LNCAP (cell line): ENCODE results near the gene APBA2.

Source experiments
- TF ChIP-seq, protein P1 (sequence below): fragments of 450-650 bp; IDR thresholded peaks from 2 replicates; pipeline ENCODE4 v1.5.1; 2017; ENCODE audit warnings: mild to moderate bottlenecking

Gene APBA2

DNA sequence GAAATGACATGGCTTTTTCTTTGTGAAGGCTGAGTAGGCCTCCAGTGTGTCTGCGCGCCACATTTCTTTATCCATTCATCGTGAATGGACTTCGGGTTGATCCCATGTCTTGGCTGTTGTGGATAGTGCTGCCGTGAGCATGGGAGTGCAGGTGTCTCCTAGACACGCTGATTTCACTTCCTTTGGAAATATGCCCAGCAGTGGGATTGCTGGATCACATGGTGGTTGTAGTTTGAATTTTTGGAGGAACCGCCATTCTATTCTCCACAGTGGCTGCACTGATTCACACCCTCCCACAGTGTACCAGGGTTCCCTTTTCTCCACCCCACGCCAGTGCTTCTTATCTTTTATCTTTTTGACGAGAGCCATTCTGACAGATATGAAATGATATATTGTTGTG, 212.2 kb downstream of the APBA2 start:
- TF ChIP-seq, protein P1, sequence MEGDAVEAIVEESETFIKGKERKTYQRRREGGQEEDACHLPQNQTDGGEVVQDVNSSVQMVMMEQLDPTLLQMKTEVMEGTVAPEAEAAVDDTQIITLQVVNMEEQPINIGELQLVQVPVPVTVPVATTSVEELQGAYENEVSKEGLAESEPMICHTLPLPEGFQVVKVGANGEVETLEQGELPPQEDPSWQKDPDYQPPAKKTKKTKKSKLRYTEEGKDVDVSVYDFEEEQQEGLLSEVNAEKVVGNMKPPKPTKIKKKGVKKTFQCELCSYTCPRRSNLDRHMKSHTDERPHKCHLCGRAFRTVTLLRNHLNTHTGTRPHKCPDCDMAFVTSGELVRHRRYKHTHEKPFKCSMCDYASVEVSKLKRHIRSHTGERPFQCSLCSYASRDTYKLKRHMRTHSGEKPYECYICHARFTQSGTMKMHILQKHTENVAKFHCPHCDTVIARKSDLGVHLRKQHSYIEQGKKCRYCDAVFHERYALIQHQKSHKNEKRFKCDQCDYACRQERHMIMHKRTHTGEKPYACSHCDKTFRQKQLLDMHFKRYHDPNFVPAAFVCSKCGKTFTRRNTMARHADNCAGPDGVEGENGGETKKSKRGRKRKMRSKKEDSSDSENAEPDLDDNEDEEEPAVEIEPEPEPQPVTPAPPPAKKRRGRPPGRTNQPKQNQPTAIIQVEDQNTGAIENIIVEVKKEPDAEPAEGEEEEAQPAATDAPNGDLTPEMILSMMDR = no peak

DNA sequence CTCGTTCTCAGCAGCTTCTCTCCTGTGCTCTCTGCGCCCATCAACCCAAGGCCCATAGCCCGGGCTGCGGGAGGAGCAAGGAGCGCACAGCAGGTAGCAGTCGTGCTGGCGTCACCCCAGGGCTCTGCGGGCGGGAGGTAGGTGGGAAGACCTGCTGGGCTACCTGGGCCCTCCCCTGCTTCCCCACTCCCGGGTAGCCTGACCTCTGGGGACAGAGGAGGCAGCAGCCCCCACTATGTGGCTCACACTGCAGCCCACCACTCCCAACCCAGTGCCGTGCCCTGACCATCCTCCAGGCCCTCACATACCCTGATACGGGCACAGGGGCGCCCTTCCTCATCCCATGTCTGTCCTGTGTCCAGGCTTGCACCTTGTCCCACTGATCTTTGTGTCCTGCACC, 212.9 kb downstream of the APBA2 start:
- TF ChIP-seq, protein P1 = no peak

DNA sequence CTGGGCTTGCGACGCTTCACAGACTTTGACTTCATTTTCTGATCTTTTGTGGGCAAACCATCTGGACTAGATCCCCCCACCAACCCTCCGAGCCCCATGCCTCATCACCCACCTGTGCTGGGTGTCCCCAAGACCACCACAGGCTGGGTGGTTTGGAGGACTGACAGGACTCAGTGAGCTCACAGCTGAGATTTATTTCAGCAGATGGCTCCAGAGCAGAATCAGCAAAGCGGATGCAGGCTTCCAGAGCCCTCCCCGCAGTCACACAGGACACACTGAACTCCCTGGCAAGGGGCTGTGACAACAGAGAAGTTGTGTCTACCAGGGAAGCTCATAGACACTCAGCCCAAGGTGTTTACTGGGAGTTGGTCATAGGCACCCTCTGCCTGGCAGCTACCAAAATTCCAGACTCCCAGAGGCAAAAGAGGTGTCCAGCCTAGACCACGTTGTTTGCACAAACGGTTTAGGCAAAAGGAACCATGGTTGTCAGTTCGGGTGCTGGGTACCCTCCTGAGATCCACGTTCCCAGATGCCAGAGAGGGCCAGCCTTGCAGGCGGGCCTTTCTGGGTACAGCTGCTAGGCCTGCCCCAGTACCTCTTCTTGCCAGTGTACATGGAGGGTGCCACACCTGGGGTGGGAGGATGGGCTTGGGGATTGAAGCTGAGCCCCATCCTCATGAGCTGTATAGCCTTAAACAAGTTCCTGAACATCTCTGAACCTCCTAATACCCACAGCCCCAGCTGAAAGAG, 213.5 kb downstream of the APBA2 start:
- TF ChIP-seq, protein P1 = no peak

DNA sequence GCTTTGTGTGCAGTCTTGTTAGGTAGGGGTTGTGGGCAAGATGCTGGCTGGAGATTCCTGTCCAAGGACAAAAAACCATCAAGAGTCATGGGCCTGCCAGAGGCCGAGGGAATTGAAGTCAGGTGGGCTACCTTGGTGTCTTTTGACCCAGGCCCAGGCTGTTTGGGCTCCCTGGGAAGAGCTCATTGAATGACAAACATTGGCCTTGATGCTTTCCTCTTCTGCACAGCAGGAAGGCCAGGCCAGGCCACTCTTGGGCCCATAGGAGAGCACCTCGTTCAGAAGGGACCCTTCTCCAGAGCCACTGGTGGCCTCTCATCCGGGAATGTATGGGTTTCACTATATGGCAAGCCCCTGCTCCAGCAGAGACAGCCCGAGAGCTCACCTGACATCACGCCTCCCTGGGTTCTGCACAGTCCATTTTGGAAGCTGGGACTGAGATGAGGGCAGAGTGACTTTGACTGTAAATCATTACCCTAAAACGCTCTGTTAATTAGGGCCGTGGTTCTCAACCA, 214.8 kb downstream of the APBA2 start:
- TF ChIP-seq, protein P1 = no peak

DNA sequence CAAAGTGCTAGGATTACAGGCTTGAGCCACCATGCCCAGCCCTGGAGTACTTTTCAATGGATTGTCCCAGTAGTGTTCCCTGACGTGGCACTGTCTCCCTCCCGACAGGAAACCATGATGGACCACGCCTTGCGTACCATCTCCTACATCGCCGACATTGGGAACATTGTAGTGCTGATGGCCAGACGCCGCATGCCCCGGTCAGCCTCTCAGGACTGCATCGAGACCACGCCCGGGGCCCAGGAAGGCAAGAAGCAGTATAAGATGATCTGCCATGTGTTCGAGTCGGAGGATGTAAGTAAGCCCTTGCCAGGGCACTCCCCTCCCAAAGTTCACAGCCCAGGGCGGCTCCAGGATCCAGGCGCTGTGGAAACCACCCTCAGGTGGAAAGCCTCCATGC, 215.7 kb downstream of the APBA2 start:
- TF ChIP-seq, protein P1 = no peak

DNA sequence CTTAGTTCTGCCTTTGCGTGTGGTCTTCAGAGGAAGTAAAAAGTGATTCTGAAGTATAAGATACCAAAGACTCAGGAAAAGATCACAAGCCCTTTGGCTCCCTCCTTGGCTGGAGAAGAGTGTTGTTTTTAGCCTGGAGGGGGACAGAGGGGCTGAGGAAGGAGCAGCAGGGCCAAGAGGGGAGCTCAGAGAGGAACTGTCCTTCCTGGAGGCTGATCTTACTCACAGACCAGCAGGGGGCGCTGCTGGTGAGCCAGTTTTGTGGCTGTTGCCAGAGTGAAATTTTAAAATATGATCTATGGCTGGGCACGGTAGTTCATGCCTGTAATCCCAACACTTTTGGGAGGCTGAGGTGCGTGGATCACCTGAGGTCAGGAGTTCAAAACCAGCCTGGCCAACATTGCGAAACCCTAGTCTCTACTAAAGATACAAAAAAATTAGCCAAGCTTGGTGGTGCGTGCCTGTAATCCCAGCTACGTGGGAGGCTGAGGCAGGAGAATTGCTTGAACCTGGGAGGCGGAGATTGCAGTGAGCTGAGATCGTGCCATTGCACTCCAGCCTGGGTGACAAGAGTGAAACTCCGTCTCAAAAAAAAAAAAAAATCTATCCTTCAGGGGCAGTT, 216.5 kb downstream of the APBA2 start:
- TF ChIP-seq, protein P1 = peak; percentile 94

DNA sequence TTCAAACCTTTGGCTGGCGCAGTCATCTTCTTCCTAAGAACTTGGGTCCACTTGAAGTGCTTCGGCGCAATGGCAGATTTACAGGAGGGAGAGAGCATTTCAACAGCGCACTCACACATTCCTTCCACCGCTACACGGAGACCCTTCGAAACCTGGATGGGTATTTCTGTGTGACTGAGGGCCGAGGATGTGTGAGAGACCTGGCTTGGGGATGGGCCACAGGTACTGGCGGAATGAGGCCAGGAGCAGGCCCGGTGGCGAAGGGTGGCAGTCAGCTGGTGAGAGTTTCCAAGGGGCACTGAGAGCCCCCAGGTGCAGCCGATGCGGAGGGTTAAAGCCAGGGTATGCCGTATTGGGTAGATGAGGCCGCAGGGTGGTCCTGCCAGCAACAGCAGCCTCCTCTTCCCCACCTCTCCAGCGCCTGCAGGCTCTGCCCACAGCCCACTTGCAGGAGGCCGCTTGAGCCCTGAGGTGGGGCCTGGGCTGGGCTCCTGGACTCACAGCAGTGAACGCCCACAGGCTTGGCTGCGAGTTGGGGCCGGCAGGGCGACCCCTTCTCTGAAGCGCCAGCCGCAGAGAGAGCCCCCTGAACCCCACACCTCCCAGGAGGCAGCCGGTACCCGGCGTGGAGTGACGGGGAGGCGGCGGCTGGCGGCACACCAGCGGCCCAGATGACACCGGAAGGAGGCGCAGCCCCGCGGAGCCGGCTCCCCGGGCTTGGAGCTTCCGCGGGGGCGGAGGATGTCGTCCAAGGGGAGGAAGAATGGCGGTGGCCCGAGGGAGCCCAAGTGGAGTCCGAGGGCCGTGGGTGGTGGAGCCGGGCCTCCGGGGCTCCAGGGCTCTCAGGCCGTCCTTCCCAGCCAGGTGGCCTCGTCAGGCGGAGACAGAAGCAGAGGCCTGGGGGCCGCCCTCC, 217.4 kb downstream of the APBA2 start:
- TF ChIP-seq, protein P1 = no peak
